SU-DHL-6 (cell line): ENCODE data around the gene CTLA4.

Experiments used
- H2AFZ ChIP-seq: fragments of 200-600 bp; sonication (generic); 2 replicates; pipeline ENCODE4 v1.6.1; 2014; ENCODE audit warnings: low read depth, mild to moderate bottlenecking, moderate library complexity, mixed read lengths, antibody characterized with exemption, low read length; ENCODE audit not compliant: severe bottlenecking
- H3F3A ChIP-seq: fragments of 200-600 bp; shearing (Covaris generic); 2 replicates; pipeline ENCODE4 v1.6.0; 2016; ENCODE audit warnings: antibody characterized with exemption, mild to moderate bottlenecking; ENCODE audit not compliant: insufficient read depth
- H3K27ac ChIP-seq: fragments of 200-600 bp; sonication (generic); 2 replicates; pipeline ENCODE4 v1.5.1; 2016; ENCODE audit warnings: low read depth, mild to moderate bottlenecking, low read length, moderate library complexity, mixed read lengths
- H3K27me3 ChIP-seq: fragments of 200-600 bp; sonication (generic), shearing (Covaris generic); 2 replicates; pipeline ENCODE4 v1.6.0; 2014; ENCODE audit warnings: mild to moderate bottlenecking, low read length
- H3K36me3 ChIP-seq: fragments of 200-600 bp; sonication (generic); 2 replicates; pipeline ENCODE4 v1.6.1; 2014; ENCODE audit warnings: mild to moderate bottlenecking, low read length, mixed read lengths
- H3K4me2 ChIP-seq: fragments of 300-600, 200-600 bp; shearing (Covaris generic), sonication (generic); 2 replicates; pipeline ENCODE4 v1.6.0; 2014; ENCODE audit warnings: low read length, low read depth, mild to moderate bottlenecking; ENCODE audit not compliant: poor library complexity, severe bottlenecking
- H3K4me3 ChIP-seq: fragments of 200-600 bp; sonication (generic); 2 replicates; pipeline ENCODE4 v1.5.1; 2014; ENCODE audit warnings: antibody characterized with exemption, low read length, mild to moderate bottlenecking, mixed read lengths; ENCODE audit not compliant: insufficient read depth, poor library complexity, severe bottlenecking
- H3K79me2 ChIP-seq: fragments of 200-600 bp; sonication (generic); 2 replicates; pipeline ENCODE4 v1.6.1; 2014; ENCODE audit warnings: mild to moderate bottlenecking, low read length, moderate library complexity; ENCODE audit not compliant: insufficient read depth
- H3K9ac ChIP-seq: fragments of 200-600 bp; sonication (generic); 2 replicates; pipeline ENCODE4 v1.7.0; 2014; ENCODE audit warnings: mild to moderate bottlenecking, low read length
- H3K9me2 ChIP-seq: fragments of 200-600 bp; sonication (generic); replicated peaks from 2 replicates; pipeline ENCODE4 v1.6.1; 2014; ENCODE audit warnings: low read length; ENCODE audit not compliant: insufficient read depth
- H3K9me3 ChIP-seq: fragments of 200-600 bp; sonication (generic); 2 replicates; pipeline ENCODE4 v1.6.1; 2014; ENCODE audit warnings: low read length, mixed read lengths; ENCODE audit not compliant: insufficient read depth
- H4K20me1 ChIP-seq: fragments of 200-600 bp; sonication (generic); 2 replicates; pipeline ENCODE4 v1.6.1; 2014; ENCODE audit warnings: low read depth, mild to moderate bottlenecking, antibody characterized with exemption, low read length, moderate library complexity, mixed read lengths
- CTCF ChIP-seq: fragments of 200-600 bp; sonication (generic); IDR thresholded peaks from one replicate; pipeline ENCODE4 v1.5.1; 2017; ENCODE audit warnings: antibody characterized with exemption, mild to moderate bottlenecking, low read length, moderate library complexity; ENCODE audit not compliant: insufficient read depth, poor library complexity, severe bottlenecking
- EZH2phosphoT487 ChIP-seq: fragments of 200-600 bp; sonication (generic), shearing (Covaris generic); conservative IDR thresholded peaks from 2 replicates; pipeline ENCODE4 v1.6.1; 2018; ENCODE audit warnings: mild to moderate bottlenecking, antibody characterized with exemption, low read length, moderate library complexity, mixed read lengths

CTLA4 gene

GRCh38 chr2:203857656-203858055, 9.9 kb upstream of the CTLA4 start:
- no peaks in the 10 kb centered on the region for H3K9me2 ChIP-seq
- H3K9me3 ChIP-seq, result no peaks in the 10 kb centered on the region
- no peak overlapping the region for H3K9ac ChIP-seq
- no peaks in the 10 kb centered on the region for H4K20me1 ChIP-seq
- no peaks in the 10 kb centered on the region for H3K27me3 ChIP-seq
- H3K4me3 ChIP-seq, result no peak overlapping the region
- H3K36me3 ChIP-seq, result no peaks in the 10 kb centered on the region
- no peak overlapping the region for H3K27ac ChIP-seq
- TF ChIP-seq EZH2phosphoT487 (no peak), CTCF (no peak)
- no peaks in the 10 kb centered on the region for H3F3A ChIP-seq
- H2AFZ ChIP-seq, result no peak overlapping the region
- H3K79me2 ChIP-seq, result no peaks in the 10 kb centered on the region
- H3K4me2 ChIP-seq, result no peak overlapping the region

GRCh38 chr2:203858176-203858575, 9.4 kb upstream of the CTLA4 start:
- no peak overlapping the region for H2AFZ ChIP-seq
- H3K4me3 ChIP-seq, result no peak overlapping the region
- H3K9me2 ChIP-seq, result no peaks in the 10 kb centered on the region
- H3K9me3 ChIP-seq, result no peaks in the 10 kb centered on the region
- no peaks in the 10 kb centered on the region for H3K27me3 ChIP-seq
- no peaks in the 10 kb centered on the region for H3F3A ChIP-seq
- no peaks in the 10 kb centered on the region for H3K79me2 ChIP-seq
- H3K27ac ChIP-seq, result no peak overlapping the region
- no peak overlapping the region for H3K4me2 ChIP-seq
- H4K20me1 ChIP-seq, result no peaks in the 10 kb centered on the region
- H3K36me3 ChIP-seq, result no peaks in the 10 kb centered on the region
- no peak for TF ChIP-seq EZH2phosphoT487
- no peak for TF ChIP-seq CTCF
- H3K9ac ChIP-seq, result no peak overlapping the region

DNA sequence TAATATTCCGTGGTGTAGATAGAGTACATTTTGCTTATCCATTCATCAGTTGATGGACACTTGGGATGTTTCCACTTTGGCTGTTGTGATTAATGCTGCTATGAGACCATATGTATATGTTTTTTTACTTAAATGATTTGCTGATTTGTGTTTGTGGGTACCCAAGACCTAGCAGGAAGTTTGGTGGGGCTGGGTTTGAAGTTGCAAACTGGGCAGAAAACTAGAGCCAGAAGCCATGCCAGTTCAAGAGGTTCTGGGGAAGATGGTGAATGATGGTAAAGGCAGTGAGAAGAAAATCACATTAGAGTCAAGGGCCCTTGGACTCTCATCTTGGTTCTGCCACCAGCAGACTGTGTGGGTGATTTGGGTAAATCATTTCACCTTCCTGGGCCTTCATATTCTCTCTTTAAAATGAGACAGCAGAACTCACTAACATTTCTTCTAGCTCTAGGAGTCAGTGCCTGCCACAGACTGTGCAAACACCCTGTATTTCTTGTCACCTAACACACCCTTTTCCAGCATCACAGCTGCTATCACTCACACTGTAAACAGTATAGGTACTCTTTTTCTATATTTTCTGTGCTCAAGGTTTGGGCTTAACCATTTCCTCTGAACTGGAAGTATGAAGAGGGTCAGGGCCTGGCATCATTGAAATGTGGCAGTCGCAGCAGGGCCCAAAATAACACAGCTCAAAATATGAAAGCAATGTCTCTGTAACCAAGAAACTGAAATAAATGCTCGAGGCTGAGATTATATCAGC, 8.4 kb upstream of the CTLA4 start:
- Histone ChIP-seq H3K9me2 (no peaks in the 10 kb centered on the region), H3F3A (no peaks in the 10 kb centered on the region), H3K9ac (no peak overlapping the region), H2AFZ (no peak overlapping the region), H3K9me3 (no peaks in the 10 kb centered on the region), H3K4me2 (no peak overlapping the region), H3K27me3 (no peaks in the 10 kb centered on the region), H3K4me3 (no peak overlapping the region), H3K27ac (no peak overlapping the region), H3K79me2 (no peaks in the 10 kb centered on the region), H4K20me1 (no peaks in the 10 kb centered on the region), H3K36me3 (no peaks in the 10 kb centered on the region)
- TF ChIP-seq CTCF (no peak), EZH2phosphoT487 (no peak)
